HUDEP-2 (cell line): ENCODE measurements around the gene IGFBP2.
"Not testable (repeated sequence)": the region's sequence is repeated elsewhere in the genome, so short reads cannot be mapped to it uniquely, and the experiment has no call there.

Experiments
- DNase-seq, 76 experiments: peaks; one replicate each; lab custom pipeline; 2025; ENCODE audit not compliant: unreplicated experiment in 76 of 76; lab: John Stamatoyannopoulos, UW

Gene IGFBP2, protein sequence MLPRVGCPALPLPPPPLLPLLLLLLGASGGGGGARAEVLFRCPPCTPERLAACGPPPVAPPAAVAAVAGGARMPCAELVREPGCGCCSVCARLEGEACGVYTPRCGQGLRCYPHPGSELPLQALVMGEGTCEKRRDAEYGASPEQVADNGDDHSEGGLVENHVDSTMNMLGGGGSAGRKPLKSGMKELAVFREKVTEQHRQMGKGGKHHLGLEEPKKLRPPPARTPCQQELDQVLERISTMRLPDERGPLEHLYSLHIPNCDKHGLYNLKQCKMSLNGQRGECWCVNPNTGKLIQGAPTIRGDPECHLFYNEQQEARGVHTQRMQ

DNA sequence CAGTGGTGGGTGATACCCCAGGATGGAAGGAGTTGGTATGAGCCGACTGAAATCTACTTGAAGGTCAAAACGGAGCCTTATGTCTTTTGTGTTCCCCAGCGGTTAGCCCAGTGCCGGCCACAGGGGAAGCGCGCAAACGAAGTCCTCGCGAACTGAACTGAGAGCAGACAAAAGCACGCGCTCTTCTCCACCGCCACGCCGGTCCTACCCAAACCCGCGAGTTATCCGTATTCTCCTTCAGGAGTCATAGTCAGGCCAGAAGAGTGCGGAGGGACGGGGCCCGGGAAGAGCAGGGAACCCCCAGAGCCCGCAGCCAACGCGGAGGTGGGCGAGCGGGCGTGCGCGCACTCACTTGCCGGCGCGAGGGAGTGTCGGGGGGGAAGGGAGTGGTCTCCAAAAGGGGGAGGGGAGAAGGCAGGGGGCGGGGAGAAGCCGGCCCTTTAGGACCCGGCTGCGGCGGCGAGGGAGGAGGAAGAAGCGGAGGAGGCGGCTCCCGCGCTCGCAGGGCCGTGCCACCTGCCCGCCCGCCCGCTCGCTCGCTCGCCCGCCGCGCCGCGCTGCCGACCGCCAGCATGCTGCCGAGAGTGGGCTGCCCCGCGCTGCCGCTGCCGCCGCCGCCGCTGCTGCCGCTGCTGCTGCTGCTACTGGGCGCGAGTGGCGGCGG, at the start of gene IGFBP2:
TSS of gene IGFBP2 (plus strand) at position 469 of the 664 bp plus-strand sequence. CDS start at position 573, 104 bp downstream.
- no peak for DNase-seq

DNA sequence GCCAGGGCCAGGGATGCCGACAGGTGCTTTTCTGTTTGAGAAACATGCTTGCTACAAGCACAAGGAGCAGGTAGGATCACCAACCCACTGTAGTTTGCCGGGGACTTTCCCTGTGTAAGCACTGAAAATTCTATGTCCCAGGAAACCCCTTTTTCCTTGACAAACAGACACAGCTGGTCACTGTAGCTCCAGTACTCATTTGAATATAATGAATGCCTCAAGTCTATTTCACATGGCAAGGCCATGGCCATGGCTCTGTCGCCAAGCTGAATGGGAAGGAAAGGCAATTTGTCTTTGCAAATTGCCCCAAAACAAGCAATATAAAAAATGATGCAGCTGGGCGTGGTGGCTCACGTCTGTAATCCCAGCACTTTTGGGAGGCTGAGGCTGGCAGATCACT, 49.6 kb upstream of the IGFBP2 start:
- DNase-seq, result no peak

DNA sequence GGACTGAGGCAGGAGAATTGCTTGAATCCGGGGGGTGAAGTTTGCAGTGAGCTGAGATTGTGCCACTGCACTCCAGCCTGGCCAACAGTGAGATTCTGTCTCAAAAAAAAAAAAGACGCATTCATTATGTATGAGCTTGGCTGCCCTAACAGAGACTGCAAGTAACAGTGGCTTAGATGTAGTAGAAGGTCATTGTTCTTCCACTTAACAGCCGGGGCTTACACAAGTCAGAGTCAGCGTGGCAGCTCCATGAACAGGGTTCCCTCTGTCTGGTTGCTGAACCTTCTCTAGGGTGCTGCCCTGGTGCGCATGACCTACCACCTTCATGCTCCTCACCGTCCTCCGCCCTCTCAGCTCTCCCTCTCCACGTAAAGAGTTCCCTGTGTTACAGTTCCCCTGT, 49.1 kb upstream of the IGFBP2 start:
- no peak for DNase-seq

DNA sequence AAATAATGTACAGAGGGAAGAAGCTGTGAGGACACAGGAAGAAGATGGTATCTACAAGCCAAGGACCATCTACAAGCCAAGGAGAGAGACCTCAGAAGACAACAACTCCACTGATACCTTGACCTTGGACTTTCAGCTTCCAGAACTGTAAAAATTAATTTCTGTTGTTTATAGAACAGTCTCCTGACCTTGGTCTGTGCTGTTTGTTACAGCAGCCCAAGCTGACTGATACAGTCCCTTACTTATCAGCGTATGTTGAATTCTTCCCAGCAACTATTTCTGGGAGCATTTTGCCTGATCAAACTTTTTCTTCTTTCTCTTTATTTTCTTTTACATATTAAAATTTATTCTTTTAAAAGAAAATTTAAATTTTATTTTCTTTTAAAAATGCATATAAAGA, 47.8 kb upstream of the IGFBP2 start:
- no peak for DNase-seq

DNA sequence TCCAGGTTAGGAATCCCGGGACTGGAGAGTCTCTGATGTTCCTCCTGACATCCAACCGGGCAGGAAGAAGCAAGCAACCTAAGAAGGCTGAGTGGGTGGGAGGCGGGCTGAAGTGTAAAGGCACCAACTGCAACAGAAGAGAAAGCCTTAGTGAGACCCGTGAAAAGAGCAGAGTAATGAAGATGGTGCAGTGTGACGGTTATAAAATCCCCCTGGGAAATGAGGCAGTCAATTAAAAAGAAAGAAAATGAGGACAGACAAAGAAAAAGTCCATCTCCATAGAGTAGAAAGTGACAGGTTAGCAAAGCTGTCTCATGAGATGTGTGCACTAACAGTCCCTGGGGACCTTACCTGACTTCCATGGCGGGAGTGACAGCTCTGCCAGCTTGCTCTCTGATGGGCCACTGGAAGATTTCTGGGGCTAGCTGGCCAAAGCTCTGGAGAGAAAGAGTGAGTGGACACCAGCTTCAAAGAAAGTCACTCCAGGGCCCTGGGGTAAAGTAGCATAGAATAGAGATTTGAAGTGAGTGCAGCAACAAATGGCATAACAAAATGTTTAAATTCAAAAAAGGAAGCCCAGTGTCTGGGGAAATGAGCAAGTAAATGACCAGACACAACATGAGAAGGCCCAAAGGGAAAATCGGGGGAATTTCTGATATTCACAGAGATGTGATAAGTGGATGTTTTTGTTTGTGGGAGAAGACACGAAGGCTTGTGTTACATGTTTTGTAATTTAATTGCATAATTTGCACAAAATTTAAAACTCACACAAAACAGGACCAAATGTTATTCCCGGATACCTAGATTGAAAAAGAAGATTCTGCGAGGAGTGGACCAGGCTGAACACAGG, 44.1 kb upstream of the IGFBP2 start:
- no peak for DNase-seq

DNA sequence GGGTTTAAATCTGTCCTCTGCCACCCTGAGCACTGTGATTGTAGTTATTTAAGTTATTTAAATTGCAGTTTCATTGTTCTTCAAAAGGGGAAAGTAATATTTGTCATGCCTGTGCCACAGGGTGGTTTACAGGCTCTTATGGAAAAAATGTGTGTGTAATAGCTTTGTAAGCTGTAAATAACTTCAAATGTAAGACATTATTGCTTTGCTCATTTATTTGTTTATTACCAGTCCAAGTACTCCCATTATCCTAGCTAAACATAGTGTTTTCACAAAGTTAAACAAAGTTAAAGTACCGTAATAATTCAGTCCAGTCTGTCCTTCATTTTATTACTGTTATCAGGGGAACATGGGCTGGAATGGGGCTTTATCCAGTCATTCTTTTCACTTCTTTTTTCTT, 43.4 kb upstream of the IGFBP2 start:
- no peak for DNase-seq

DNA sequence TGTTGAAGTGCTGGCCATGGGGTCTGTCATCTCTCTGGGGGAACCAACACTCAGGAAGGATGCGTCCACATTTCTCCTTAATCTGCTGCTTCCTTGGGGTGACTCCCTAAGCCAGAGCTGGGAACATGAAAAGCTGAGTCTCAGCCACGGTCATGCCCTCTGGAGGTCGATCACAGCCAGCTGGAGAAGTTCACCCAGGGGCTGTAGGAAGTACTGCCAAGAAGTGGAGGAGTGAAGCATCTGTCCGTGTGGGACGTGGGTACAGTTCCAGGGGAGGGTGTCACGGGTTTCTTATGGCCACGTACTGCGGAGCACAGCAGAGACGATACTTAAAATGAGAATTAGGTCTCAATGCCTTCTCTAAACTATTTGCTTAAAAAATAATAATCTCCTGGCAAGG, 42.4 kb upstream of the IGFBP2 start:
- DNase-seq, result no peak

DNA sequence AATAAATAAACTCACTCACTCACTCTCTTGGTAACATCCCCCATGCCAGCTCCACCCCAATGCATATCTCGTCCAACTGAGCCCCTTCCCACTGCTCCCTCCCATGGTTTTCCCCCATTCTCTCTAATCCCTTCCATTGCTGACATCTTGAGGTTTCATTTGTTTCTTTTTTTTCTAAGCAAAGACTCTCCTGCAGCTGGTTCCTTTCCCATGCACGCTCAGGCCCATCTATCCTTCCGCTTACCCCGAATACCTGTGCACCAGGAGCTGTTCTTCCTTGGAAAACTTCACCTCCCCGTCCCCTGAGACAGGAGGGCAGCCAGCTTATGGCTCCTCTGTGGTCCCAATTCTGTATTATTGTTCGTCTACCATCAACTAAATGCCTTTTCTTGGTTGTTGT, 41.7 kb upstream of the IGFBP2 start:
- no peak for DNase-seq

DNA sequence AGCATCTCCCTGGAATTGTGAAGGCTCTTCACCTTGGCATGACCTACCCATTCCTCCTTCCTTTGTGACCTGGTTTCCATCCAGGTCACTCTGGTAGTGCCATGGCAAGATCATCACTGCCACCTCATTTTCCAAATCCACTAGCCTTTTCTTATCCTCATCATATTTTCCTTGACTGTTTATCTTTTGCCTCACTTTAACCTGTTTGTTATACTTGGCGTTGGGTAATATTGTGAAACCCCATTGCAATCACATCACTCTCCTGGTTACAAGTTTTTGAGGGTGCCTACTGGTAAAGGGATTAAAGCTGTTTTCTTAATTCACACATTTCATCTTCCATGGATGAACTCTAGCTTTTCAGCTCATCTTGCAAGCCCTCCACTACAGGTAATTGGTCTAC, 39.1 kb upstream of the IGFBP2 start:
- no peak for DNase-seq

DNA sequence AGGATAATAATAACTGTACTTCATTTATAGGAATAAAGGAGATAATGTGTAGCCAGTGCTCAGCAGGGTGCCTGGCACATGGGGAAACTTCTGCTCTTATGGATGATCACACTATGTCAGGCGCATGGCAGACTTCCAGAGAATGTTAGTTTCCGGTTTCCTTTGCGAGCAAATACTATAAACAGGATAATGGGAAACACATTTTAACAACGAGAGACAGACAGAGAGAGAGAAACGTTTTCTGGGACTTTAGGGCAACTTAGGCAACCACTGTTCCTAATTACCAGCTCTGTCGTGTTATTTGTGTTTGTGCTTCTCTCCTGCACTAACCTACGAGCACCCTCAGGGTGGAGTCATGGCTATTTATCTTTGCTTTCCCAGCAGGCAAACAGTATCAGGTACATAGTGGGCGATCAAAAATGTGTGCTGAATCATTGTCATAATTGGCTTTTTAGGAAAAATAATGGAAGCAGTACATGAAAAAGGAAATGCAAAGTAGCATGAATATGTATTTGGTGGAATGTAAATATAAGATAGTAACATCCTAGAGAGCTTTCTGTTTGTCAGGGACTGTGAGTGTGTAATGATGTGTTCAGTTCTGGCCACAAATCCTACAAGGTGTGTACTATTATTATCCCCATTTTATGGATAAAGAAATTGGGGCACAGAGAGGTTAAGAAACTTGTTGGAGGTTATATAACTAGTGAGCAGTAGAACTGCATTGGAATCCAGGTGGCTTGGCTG, 36.8 kb upstream of the IGFBP2 start:
- no peak for DNase-seq

DNA sequence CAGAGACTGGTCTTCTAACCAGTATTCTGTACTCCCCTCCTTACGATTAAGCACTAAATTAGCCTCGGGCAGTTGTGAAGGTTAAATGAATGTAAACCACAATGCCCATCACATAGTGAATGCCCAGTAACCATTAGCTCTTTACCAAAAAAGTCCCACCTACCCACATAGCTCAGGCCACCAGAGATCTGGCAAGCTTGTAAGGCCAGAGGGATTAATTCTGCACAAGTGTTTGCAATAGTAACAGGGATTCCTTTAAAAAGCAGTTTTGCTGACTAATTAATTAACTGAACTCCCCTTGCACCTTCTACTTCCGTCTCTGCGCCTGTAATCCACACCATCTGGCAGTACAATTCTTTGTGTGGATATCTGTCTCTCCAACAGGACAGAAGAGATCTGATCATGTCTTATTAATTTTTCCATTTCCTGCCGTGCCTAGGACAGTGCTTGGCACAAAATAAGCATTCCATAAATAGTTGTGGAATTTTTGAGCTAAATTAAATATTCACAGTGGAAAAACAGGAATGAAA, 36.2 kb upstream of the IGFBP2 start:
- no peak for DNase-seq

DNA sequence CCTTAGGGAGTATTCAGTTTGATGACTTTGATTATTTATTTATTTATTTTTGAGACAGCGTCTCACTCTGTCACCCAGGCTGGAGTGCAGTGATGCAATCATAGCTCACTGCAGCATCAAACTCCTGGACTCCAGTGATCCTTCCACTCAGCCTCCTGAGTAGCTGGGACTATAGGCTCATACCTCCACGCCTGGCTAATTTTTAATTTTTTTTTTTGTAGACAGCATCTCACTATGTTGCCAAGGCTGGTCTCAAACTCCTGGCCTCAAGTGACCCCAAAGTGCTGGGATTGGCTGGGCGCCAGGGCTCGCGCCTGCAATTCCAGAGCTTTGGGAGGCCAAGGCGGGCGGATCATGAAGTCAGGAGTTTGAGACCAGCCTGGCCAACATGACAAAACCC, 35.4 kb upstream of the IGFBP2 start:
- DNase-seq, result not testable (repeated sequence)

DNA sequence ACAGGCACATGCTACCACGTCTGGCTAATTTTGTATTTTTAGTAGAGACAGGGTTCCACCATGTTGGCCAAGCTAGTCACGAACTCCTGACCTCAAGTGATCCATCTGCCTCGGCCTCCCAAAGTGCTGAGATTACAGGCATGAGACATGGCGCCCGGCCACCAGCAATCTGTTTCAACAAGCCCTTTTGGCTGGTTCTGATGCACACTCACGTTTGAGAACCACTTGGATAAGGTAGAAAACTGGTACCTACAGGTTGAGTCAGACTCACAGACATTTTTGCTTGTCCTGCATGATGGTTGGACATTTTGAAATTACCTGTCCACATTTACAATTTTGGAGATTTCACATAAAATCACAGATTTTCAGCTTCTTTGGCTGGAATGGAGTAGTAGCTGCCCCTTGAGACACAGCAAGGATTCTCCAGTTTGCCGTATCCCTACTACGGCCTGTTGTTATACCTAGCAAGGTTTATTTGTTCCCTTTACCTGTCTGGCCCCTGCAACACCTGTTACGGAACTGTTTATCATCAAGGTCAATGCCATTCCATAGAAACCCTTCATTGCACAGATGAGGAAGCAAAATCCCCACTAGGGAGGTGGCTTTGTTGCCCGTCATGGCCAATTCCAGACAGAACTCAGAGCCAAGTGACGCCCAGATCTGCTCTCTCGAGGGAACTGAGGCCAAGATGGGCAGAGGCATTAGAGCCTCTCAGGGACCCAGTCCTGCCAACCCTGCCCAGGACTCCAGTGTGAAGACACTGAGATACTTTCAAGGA, 31.4 kb upstream of the IGFBP2 start:
- no peak for DNase-seq

DNA sequence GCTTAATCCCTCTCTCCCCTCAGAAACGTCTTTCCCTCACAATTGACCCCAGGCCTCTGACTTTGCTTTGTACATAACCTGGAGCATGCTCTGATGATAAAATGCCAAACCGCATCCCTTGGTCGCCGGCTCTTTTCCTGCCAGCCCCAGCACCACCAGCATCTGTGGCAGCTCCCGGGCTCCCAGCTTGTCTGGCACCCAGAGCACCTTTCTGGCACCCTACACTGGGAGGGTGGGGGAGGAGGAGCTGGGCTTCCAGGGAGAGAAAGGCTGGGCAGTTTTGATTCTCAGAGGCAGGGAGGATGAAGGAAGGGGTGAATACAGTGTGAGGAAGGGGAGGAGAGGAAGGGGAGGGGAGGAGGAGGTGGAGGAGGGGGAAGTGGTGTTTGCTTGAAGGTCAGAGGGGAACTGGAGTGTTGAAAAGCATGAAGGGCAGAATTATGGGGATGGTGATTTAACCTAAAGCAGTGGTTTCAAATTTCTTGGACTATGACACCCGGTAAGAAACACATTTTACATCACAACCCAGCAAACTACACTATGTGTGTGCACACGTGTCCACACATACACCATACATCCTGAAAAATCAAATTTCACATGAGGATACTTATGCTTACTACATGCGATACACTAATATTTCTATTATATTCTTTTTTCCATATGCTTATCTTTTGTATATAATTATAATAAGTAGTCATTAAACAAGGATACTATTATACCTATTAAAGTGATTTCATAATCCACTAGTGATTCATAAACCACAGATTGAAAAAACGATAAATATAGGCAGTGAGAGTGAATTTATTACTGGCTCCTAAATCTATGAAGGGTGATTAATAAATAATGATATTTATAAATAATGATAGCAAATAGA, 30.0 kb upstream of the IGFBP2 start:
- DNase-seq, result no peak

DNA sequence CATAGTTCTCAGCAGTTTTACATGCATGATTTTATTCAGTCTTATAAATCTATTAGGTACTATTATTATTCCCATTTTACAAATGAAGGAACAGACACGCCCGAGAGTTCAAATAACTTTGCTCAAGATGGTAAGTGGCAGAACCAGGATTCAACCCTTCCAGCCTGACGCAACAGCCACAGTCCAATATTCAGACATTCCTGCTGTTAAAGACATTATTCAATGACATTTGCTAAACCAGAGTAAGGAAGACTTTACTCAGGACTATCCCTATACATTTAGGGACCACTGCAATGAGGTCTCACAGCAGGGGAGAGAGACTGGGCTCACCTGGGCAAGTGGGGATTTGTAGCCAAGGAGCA, 29.4 kb upstream of the IGFBP2 start:
- no peak for DNase-seq

DNA sequence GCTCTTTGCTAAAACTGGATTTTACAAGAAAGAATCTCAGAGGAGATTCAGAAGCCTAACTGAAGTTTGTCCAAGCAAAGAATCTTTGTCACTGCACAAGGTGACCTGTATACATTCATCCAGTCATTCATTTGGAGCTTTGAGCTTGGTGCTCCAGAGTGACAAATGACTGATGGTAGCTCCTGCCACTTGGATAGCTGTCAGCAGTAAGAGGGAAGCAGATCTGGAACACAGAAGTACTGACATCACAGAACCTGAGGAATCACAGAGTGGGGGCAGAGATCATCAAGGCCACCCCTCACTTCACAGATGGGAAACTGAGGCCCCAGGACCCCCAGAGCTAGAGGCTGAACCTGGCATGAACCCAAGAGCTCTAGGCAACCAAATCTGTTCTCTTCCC, 28.8 kb upstream of the IGFBP2 start:
- no peak for DNase-seq

DNA sequence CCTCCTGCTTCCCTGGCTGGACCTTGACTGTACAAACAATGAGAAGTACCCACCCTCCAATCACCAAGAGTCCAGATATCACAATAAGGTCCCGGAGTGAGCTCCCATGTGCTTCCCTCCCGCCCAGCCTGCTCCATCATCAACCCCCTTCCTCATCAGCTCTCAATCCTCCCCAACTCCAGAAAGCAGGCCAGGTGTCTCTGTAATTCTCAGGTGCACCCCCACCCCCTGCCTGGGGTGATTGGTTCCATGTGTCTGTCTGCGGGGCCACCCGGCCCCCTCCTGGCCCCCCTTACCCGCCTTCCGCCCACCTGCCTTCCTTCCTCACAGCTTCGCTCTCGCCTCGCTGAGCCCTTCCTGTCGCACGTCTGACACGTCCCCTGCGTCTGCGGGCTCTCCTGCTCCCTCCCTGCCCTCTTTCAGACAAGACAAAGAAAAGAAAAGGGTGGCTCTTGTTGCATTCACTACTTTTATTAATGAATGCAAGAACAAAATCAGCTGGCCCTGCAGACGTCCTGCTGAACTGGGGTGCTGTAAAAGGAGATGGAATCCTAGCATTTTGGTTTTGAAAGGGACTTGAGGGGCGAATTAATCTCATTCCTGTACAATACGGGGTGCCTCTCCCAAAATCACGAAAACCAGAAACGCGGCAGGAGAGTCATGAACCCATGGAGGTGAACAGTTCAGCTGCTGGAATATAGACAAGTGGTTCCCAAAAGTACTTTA, 26.5 kb upstream of the IGFBP2 start:
- no peak for DNase-seq

DNA sequence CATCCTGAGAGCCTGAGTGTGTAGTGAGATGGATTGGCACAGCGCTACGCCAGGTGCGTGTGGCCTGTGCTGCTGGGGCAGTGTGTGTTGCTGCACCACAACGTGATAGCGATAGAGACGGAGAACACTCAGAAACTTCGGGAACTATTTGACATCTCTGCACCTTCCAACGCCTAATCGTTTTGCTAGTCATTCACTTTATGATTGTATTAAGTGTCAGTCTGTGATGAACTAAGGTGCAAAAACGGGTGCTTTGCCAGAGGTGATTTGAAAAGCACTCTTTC, 26.0 kb upstream of the IGFBP2 start:
- DNase-seq, result no peak

DNA sequence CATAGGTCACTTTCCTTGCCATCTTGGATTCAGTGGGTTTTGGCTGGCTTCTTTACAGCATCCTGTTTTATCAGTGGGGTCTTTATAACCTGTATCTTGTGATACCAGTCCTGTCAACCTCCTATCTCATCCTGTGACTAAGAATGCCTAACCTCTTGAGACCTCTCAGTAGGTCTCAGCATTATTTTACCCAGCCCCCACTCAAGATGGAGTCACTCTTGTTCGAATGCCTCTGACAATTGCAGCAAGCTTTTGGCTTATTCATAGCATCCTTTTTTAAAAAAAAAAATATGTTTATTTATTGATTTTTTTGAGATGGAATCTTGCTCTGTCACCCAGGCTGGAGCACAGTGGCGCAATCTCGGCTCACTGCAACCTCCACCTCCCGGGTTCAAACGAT, 24.7 kb upstream of the IGFBP2 start:
- DNase-seq, result no peak
